OCI-LY3 (cell line): Measurements from ENCODE around the gene WNT9A.

Experiments
- CTCF ChIP-seq: fragments of 200-600, 300-600 bp; sonication (generic); IDR thresholded peaks from 2 replicates; pipeline ENCODE4 v1.5.1; 2014; ENCODE audit warnings: antibody characterized with exemption, low read length, low read depth
- EZH2phosphoT487 ChIP-seq: fragments of 200-600 bp; shearing (Covaris generic); IDR thresholded peaks from 2 replicates; pipeline ENCODE4 v1.6.1; 2018; ENCODE audit warnings: antibody characterized with exemption, mixed run types, low read depth

DNA sequence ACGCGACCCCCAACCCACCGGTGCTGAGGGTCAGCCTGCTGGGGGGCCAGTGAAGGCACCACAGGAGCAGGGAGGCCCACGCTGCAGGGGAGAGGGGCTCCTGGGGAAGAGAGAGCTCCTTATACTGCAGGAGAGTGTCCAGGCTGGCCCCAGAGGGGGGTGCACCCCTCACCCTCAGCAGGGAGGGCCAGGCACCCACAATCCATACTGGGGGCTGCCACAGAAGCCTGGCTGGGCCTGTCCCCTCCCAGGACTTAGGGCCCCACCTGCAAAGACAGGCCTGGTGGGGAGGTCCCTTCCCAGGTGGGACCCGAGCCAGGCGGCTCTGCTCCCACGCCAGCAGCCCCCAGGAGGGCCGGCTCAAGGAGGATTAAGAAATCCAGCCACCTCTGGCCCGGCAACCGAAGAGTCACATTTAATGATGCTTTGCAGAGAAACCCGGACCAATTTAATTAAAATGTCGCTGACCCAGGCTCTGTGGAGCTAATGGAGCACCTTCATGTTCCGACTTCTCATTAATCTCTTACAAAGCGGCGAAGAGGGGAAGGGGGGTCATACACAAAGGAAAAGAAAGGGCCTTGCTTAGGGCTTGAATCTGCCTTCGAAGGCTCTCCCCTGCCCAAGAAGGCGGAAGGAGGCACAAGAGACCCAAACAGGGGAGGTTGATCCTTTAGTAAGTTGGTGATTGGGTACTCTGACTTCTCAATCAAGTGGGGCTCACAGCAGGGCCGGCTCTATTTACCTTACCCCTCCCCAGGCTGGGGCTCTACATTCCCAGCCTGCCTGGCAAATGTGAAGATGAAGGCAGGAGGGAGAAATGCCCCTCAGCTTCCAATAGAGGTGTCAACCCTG, 25.0 kb downstream of the WNT9A start:
- TF ChIP-seq CTCF = no peak
- no peak for TF ChIP-seq EZH2phosphoT487
